Posterior cingulate gyrus (tissue), 11 donors: Measurements from ENCODE around the gene CTNNA3.
"Not testable (repeated sequence)": the region's sequence is repeated elsewhere in the genome, so short reads cannot be mapped to it uniquely, and the experiment has no call there.

Source experiments
- DNase-seq, 10 donors: peaks; one replicate each; pipeline versions ENCODE4 v3.0.0 to v3.0.0-alpha.2; 2020 to 2021; ENCODE audit warnings: mixed read lengths in 3 of 10
- intact Hi-C: fragments of 100-400 bp; cut with DNase I; formaldehyde crosslinking; loops from one replicate; pipeline ENCODE4 v1.15.1; 2023

The CTNNA3 gene

DNA sequence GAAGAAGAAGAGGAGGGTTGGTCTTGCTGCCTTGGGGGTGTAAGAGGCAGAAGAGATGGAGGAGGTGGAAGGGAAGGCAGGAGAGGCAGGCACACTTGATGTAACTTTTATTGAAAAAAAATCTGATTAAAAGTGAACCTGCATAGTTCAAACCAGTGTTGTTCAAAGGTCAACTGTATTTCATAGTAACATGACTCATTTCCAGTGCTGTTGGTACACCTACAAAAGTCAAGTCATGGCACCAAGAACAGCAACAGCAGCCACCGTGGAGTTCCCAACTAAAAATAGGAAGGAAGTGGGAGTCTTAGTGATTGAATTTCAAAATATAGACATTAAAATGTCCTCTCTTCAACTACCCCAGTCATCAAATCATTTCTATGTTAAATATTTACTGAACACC lies 88.5 kb downstream of the CTNNA3 start:
- no peak for DNase-seq
- intact Hi-C loops: no loop called here

GRCh38 chr10:67606572-67606971 lies 89.4 kb downstream of the CTNNA3 start:
- no peak for DNase-seq

GRCh38 chr10:67603701-67604100 lies 92.3 kb downstream of the CTNNA3 start:
- DNase-seq: no peak
- intact Hi-C loops: no loop called here

More at GRCh38 chr10:67606572-67606971, 89.4 kb downstream of the CTNNA3 start:
- intact Hi-C loops: no loop called here

GRCh38 chr10:67603086-67603485 lies 92.9 kb downstream of the CTNNA3 start:
- intact Hi-C loops: no loop called here
- DNase-seq: no peak

DNA sequence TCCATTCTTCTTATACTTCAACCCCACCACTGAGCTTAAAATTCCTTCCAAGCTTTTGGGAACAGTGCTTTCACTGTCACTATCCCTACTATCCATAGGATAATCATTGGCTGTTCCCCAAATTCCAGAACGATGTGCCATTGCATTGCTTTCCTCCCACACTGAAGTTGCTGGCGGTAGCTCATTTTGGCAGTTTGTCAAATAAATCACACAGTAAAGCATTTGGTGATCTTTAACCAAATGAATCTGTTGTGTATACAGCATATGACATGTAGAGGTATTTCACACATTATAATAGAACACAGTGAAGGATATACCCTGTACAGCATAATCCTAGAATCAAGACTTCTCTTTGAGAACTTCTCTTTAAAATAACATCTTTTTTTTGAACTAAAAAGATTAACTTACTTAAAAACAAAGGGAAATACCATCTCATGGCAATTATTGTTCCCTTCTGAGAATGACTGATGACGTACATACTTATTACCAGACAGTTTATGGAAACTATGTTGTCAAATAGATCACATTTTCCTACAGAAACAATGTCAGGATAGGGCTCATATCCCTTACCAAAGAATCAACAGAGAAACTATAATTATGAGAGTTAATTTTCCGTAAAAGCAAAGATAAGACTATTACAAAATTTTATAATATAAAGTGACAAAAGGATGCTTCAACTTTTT lies 93.6 kb downstream of the CTNNA3 start:
- intact Hi-C loops: no loop called here
- no peak for DNase-seq

DNA sequence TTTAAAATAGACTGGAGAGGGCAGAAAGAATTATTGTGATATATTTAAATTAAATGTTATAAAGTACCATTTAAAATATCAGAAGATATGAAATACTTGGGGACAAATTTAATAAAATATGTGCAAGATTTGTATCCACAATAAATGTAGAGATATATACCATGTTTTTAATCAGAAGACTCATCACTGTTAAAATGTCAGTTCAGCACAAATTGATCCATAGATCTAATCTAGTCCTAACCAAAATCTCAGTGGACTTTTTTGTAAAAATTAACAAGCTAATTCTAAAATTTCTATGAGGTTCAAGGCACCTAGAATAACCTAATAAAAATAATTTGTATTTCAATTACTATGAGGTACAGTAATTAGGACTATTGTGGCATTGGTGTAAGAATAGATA lies 96.4 kb downstream of the CTNNA3 start:
- intact Hi-C loops: no loop called here
- no peak for DNase-seq

- intact Hi-C loops: no loop called here
- no peak for DNase-seq
Observed at GRCh38 chr10:67596641-67597040, 99.4 kb downstream of the CTNNA3 start.

GRCh38 chr10:67587771-67588170 lies 108.2 kb downstream of the CTNNA3 start:
- DNase-seq: no peak
- intact Hi-C loops: no loop called here

DNA sequence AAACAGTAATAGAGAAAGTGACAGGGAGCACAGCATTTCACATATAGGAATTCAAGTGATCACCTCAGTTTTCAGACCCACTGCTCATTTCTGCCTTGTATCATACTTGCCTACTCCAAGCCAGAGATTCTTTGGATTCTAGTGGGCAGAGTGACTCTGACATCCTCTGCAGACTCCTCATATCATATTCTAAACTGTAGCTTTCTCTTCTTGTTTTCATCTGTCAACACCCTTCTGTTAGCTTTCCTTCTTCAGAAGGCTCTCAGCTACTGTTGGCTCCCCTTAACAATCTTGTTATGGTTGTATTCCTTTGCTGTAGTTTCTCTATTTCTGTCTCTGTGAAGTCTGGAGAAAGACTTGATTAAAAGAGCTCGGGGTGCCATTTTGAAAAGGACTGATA lies 120.5 kb downstream of the CTNNA3 start:
- intact Hi-C loops: no loop called here
- DNase-seq: no peak

GRCh38 chr10:67573484-67573883 lies 122.5 kb downstream of the CTNNA3 start:
- intact Hi-C loops: no loop called here
- DNase-seq: no peak

GRCh38 chr10:67571503-67571902 lies 124.5 kb downstream of the CTNNA3 start:
- intact Hi-C loops: no loop called here
- no peak for DNase-seq

- peak in 2 of 10 donors; percentile 43 to 59 for DNase-seq
- intact Hi-C loops: not testable (repeated sequence)
Observed at GRCh38 chr10:67558311-67558710, 137.7 kb downstream of the CTNNA3 start.

DNA sequence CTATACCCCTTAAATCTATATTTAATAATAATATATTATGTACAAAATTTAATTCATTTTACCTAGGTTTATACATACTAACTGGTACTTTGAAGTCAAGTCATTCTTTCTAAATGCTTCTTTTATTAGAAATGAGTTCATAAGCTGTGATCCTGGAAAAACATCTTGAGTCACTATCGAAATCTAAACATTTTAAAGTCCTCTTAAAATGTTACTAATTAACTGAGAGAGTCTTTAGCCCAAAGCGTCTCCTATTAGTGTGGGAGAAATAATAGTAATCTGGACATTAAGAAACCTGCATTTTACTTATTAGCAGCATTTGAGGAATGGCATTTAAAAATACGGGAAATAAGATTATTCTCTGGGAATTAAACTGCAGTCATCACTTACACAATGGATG lies 142.7 kb downstream of the CTNNA3 start:
- intact Hi-C loops: no loop called here
- DNase-seq: no peak

DNA sequence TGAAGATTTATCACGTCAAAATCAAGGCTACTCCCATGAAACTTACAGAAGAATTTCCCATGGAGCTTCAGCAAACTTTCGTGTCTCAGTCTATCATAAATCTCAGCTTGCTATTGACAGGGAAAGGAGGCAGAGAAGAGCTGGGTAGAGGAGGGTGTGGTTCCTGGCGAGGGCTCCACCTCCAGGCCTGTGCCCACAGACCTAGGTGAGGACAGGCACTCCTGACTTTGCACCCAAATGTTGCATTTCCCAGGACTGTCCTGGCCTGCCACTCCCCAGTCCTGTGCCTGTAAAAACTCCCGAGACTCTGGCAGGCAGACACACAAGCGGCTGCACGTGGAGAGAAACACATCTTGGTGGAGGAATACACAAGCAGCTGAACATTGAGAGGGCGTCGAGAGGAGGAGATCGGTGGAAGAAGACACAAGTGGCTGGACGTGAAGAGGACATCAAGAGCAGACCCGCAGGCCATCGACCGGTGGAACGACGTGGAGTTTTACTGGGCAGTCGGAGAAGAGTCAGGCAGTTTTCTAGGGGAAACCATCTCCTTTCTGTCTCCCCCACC lies 145.1 kb downstream of the CTNNA3 start:
- intact Hi-C loops: no loop called here
- DNase-seq: peak in 2 of 10 donors; percentile 49 to 55

DNA sequence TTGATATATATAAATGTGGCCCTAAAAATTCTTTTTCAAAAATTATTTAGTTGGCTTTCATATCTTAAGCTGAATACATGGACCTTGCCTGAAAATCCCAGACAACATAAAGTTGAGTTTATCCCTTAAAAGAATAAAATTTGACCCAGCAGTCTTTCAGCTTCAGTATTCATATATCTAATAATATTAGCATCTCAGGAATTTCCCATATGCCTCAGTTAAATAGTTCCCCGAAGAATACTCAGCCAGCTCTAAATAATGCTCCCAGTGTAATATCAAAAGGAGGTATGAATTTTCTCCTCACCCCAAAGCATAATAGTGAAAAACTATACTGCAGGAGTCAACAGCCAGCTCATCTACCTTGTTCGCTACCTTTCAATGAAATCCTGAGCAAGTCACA lies 145.9 kb downstream of the CTNNA3 start:
- no peak for DNase-seq
- intact Hi-C loops: no loop called here

GRCh38 chr10:67549390-67549789 lies 146.6 kb downstream of the CTNNA3 start:
- intact Hi-C loops: no loop called here
- DNase-seq: no peak

GRCh38 chr10:67541411-67541810 lies 154.6 kb downstream of the CTNNA3 start:
- intact Hi-C loops: no loop called here
- no peak for DNase-seq

- intact Hi-C loops: no loop called here
- no peak for DNase-seq
Observed at GRCh38 chr10:67539312-67539711, 156.7 kb downstream of the CTNNA3 start.

DNA sequence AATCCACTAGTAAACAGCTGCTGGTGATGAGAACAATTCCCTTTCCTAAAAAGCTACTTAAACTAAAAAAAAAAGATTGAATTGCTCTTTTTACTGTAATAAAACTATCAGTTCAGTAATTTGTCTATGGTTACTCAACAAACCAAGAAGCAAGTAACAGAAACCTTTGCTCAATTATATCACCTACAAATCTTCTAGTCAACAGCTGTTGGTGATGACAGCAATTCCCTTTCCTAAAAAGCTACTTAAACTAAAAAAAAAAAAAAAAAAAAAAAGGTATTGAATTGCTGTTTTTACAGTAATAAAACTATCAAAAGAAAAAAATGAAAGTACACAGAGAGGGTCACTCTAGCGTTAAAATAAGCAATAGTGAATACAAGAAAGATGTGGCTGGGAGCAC lies 158.1 kb downstream of the CTNNA3 start:
- DNase-seq: no peak
- intact Hi-C loops: no loop called here

DNA sequence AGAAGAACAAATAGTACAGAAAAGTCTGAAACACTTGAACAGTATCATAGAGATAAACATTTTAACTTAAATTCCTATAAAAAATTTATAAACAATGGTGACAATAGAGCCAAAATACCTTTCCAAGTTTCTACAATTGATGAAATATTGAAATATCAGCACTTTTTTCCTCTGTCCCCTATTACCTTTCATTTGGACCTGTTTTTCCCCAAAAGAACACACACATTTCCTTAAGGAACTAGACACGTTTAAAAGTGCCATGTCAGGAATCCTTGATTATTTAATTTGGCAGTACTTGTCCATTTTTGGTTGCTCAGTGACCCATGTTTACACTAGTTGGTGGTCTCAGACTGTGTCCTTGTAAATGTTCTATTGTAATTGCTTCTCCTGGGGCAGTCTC lies 162.6 kb downstream of the CTNNA3 start:
- no peak for DNase-seq
- intact Hi-C loops: no loop called here

GRCh38 chr10:67530990-67531389 lies 165.0 kb downstream of the CTNNA3 start:
- DNase-seq: peak in 1 of 10 donors; percentile 56
- intact Hi-C loops: not testable (repeated sequence)

GRCh38 chr10:67527351-67527750 lies 168.6 kb downstream of the CTNNA3 start:
- DNase-seq: no peak
- intact Hi-C loops: no loop called here

DNA sequence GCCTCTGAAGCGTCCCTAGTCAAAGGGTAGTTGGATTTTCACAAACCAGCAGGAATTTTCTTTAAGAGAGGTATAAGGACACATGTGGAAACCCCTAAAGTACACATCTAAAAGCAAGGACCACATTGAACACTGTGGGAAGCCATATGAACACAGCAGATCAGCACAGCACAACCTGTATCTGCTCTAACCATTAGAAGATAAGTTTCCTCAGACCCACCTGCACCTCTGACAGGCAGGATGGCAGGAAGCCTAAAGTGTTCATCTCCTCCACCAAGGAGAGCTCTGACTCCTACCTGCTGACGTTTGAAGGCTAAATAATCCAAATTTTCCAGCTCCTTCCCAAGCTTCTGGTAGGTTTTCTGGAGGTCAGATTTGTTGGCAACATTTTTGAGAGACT lies 174.4 kb downstream of the CTNNA3 start:
- DNase-seq: no peak
- intact Hi-C loops: loop anchor here (5.0 kb wide), 1 partner anchor 599 kb away; no protein-coding TSS in a partner anchor
